ENCODE data around the gene SDK1.

- no peak for TF ChIP-seq POLR2AphosphoS5 (IDR thresholded peaks at IDR 0.05)
- TF ChIP-seq CTCF (IDR thresholded peaks at IDR 0.05), result no peak
- TF ChIP-seq POLR2A (IDR thresholded peaks at IDR 0.05), result no peak
Observed at GRCh38 chr7:3978839-3979238, 677.8 kb downstream of the SDK1 start.
